Lower leg skin (tissue), 4 donors: ENCODE data around the gene B9D1. TPM values are rescaled to one million over a fixed set of nuclear protein-coding genes. Genes with fewer than 3 reads are reported as not detected.

ENCODE experiments used
- DNase-seq, 2 donors: peaks; one replicate each; pipeline ENCODE4 v3.0.0-alpha.2; 2019; ENCODE audit warnings: low spot score in 2 of 2
- H3K4me3 ChIP-seq: fragments of 200-600 bp; sonication (generic); 2 replicates; pipeline ENCODE4 v1.5.1; 2017; ENCODE audit warnings: mild to moderate bottlenecking, low read depth; ENCODE audit not compliant: poor library complexity, severe bottlenecking
- POLR2A ChIP-seq, 2 donors: fragments of 450-650 bp; IDR thresholded peaks; one replicate each; pipeline ENCODE4 v1.6.1; 2016 to 2017; ENCODE audit warnings: antibody characterized with exemption in 2 of 2, mild to moderate bottlenecking in 1 of 2, moderate library complexity in 1 of 2
- WGBS, 2 donors: methylation state at CpG; one replicate each; pipeline ENCODE4 v1.1.5; 2018; 5-methylcytosine and 5-hydroxymethylcytosine counted together
- intact Hi-C: fragments of 100-400 bp; cut with DNase I; formaldehyde crosslinking; loops from one replicate; pipeline ENCODE4 v1.15.0; 2023; ENCODE audit warnings: low total_unique reads
- total RNA-seq, 4 donors: library from RNA; depleted of rRNA; stranded (reverse); fragments of >200 nt; gene quantifications; one replicate each; pipeline ENCODE4 v1.1.0, GENCODE V29; 2016
- TF ChIP-seq, protein P1 (sequence below), 3 donors: fragments of 450-650 bp; IDR thresholded peaks; one replicate each; pipeline ENCODE4 v1.5.1; 2016; ENCODE audit warnings: antibody characterized with exemption in 3 of 3, mild to moderate bottlenecking in 3 of 3, moderate library complexity in 2 of 3

B9D1 gene
- total RNA-seq, 4 donors from 2014 or later, result 2.4 to 24.5 (median 19.5) TPM

DNA sequence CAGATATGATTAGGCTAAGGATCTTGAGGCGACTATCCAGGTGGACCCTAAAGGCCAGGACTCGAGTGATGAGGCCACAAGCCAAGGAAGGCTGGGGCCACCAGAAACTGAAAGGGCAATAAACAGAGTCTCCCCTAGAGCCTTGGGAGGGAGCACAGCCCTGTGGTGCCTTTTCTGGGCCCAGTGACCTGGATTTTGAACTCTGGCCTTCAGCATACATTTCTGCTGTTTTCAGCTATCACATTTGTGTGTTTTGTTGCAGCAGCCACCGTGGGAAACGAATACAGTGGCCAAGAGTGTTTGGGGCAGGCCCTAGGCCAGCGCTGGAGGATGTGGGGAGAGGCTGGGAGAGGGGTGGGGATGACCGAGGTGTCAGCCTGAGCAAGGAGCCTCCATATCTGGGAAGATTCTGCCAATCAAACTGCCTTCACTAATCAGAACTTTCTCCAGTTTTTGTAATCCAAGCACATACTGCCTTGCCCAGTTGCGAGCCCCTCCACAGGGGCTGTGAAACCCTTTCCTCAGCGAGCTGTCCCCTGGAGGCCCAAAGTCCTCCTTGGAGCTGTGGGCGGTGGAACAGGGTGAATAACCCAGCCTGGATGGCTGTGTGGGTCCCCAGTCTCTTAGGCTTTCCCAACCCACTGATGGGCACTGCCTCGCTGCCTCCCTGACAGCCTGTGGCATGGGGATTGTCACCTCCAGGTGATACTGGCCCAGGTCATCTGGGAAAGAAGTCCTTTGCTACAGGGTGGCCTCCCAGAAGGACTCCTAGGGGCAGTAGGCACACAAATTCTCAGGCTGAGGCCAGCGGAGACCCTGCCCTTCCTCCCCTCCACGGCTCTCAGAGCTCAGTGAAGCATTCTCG, 16.8 kb downstream of the B9D1 start:
- intact Hi-C loops, result no loop called here
- no peak overlapping the region for H3K4me3 ChIP-seq
- 80 to 82% methylated on average over 10 to 13 of the region's 13 CpGs for WGBS, 2 donors
- no peak for DNase-seq
- no peak for TF ChIP-seq POLR2A (IDR thresholded peaks at IDR 0.05)
- TF ChIP-seq, protein P1, sequence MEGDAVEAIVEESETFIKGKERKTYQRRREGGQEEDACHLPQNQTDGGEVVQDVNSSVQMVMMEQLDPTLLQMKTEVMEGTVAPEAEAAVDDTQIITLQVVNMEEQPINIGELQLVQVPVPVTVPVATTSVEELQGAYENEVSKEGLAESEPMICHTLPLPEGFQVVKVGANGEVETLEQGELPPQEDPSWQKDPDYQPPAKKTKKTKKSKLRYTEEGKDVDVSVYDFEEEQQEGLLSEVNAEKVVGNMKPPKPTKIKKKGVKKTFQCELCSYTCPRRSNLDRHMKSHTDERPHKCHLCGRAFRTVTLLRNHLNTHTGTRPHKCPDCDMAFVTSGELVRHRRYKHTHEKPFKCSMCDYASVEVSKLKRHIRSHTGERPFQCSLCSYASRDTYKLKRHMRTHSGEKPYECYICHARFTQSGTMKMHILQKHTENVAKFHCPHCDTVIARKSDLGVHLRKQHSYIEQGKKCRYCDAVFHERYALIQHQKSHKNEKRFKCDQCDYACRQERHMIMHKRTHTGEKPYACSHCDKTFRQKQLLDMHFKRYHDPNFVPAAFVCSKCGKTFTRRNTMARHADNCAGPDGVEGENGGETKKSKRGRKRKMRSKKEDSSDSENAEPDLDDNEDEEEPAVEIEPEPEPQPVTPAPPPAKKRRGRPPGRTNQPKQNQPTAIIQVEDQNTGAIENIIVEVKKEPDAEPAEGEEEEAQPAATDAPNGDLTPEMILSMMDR (IDR thresholded peaks at IDR 0.05), result no peak

- intact Hi-C loops, result no loop called here
- TF ChIP-seq POLR2A (IDR thresholded peaks at IDR 0.05), result no peak
- TF ChIP-seq, protein P1 (IDR thresholded peaks at IDR 0.05), result no peak
- DNase-seq, result no peak
- WGBS, 2 donors, result 91% methylated on average over 7 of the region's 7 CpGs
- H3K4me3 ChIP-seq, result no peak overlapping the region
These were observed 17.5 kb downstream of the B9D1 start for GRCh38 chr17:19345067-19345460.

DNA sequence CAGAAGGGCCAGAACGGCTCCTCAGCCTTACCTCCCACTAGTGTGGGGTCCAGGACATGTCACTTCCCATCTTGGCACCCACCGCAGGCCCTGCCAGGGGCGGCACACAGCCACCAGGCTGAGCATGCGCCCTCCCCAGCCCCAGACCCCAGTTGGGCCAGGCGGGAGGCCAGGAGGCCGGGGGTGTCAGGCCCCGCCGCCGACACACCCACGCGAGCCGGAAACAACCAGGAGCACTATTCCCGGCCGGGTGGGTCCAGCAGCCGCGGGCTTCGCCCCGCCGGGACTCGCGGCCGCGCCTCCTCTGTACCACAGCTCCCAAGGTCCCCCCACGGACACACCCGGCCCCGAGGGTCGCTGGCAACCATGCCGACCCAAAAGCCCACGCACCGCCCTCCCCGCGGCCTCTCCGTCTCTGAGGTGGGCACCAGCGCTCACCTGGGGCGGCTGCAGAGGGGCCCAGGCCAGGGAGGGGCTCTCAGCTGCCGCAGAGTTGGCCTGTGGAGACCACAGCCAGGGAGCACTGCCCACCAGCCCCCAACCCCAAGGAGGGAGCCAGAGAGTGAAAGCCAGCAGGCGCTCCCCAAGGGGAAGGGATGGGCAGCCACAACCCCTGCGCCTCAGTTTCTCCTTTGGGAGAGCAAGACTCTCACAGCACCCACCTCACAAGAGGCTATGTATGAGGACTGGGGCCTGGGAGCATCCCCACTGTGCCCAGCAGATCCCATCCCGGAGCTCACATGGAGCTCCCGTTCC, 18.0 kb downstream of the B9D1 start:
- intact Hi-C loops, result no loop called here
- TF ChIP-seq POLR2A (IDR thresholded peaks at IDR 0.05), result no peak
- TF ChIP-seq, protein P1 (IDR thresholded peaks at IDR 0.05), result no peak
- H3K4me3 ChIP-seq, result no peak overlapping the region
- 51 to 72% methylated on average over 27 to 37 of the region's 40 CpGs for WGBS, 2 donors
- no peak for DNase-seq

GRCh38 chr17:19343671-19344151, 18.8 kb downstream of the B9D1 start:
- TF ChIP-seq, protein P1 (IDR thresholded peaks at IDR 0.05), result no peak
- TF ChIP-seq POLR2A (IDR thresholded peaks at IDR 0.05), result no peak
- no peak overlapping the region for H3K4me3 ChIP-seq
- intact Hi-C loops, result no loop called here
- 77 to 85% methylated on average over 2 to 13 of the region's 13 CpGs for WGBS, 2 donors
- DNase-seq, result no peak

DNA sequence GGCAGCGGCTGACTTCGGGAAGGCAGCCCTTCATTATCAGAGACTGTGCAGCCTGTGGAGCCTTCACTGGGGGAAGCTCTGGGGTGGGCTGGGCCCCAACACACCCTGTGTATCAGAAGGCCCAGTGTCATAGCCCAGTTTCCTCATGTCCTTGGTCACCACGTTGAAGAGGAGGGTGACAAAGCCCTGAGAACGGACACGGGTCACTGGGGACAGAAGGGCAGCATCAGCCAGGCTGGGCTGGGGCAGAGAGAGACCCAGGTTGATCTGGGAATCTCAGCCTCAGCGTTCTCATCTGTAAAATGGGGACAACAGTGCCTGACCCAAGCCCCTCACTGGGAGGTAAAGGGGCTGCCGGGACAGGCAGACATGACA, 19.3 kb downstream of the B9D1 start:
- TF ChIP-seq, protein P1 (IDR thresholded peaks at IDR 0.05), result no peak
- no peak for TF ChIP-seq POLR2A (IDR thresholded peaks at IDR 0.05)
- H3K4me3 ChIP-seq, result no peak overlapping the region
- intact Hi-C loops, result no loop called here
- DNase-seq, result no peak
- WGBS, 2 donors, result 83 to 86% methylated on average over 7 of the region's 7 CpGs
